ENCODE data around the gene ADO. TPM values are rescaled to one million over a fixed set of nuclear protein-coding genes. Genes with fewer than 3 reads are reported as not detected.
"Not testable (repeated sequence)": the region's sequence is repeated elsewhere in the genome, so short reads cannot be mapped to it uniquely, and the experiment has no call there.

The ADO gene
- polyA plus RNA-seq, 3 donors = 31.7 to 34.2 (median 34.1) TPM

DNA sequence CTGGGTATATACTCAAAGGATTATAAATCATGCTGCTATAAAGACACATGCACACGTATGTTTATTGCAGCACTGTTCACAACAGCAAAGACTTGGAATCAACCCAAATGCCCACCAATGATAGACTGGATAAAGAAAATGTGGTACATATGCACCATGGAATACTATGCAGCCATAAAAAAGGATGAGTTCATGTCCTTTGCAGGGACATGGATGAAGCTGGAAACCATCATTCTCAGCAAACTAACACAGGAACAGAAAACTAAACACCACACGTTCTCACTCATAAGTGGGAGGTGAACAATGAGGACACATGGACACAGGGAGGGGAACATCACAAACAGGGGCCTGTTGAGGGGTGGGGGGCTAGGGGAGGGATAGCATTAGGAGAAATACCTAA, 16.2 kb upstream of the ADO start:
- not testable (repeated sequence) for DNase-seq

DNA sequence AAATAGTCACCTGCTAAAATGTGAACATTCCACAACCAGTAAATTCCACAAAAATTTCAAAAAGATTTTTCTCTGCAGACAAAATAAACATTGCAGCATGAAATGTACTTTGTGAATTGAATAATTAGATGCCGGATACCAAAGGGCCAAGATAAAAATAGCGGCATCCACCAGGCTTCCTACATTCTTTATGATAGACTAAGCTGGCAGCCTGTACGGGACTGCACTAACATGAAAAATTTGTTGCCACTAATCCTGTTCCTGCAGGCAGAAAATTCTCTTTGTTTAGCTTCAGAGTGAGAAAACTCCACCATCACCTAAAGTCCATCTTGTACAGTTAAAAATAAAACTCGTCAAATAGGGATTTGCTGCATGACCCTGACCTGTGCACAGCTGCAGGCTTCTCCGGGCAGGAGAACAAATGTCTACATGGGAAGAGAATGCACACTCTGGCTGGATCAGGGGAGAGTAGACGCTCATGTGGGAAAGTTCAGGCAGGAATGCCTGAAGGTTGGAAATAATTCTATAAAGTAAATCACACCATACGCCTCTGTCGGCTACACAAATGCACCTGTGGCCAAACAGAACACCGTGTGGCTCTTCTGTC, 15.6 kb upstream of the ADO start:
- no peak for DNase-seq

DNA sequence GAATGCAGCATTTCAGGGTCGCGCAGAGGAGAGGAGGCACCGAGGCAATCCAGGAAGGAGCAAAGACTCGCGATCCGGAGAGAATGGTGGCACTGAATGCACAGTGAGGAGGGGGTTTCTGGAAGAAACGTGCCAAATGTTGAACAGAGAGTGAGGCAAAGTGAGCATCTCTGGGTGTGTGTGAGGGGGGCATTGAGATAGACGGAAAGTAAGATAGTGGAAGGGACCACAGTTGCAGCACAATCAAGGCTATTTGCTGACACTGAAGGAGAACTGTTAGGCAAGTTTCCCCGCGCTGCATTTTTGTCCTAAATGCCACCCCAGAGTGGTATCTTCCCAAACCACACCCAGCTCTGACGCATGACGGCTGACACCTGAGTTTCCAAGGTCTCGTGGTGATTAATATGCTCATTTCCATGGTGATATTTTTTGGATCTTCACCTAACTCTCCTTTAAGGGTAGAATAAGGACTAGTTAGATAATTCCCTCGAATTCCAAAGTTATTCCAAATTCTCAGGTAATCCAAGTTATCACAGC, 14.4 kb upstream of the ADO start:
- DNase-seq = no peak

DNA sequence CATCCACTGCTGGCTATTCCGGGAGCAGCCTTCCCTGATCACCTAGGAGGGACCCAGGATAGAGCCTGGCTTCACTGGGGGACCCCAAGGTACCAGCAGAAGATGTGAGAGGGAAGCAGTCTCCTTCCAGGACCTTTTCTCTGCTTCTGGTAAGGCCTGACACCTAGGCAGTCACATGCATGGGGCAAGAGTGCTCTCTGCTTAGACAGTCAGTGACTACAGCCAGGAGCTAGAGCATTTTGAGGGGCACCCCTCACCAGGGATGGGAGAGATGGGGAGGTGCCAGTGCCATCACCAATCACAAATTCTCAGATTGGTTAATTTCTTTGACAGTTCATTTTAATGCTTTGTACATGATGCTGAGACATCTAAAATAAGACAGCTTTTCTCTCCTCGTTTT, 13.9 kb upstream of the ADO start:
- no peak for DNase-seq

DNA sequence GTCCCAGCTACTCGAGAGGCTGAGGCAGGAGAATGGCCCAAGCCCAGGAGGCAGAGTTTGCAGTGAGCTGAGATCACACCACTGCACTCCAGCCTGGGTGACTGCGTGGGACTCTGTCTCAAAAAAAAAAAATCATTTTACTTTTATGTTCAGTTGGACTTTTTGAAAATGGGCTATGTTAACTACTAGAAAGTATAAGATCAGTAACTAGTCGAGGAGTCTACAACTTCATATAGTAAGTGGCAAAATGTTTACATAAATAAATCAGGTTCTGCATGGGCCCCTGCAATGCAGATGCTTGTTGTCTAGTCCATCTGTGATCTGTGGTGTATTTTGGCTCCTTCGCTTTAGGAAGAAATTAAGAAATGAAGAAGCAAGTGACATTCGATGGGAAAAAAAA, 12.3 kb upstream of the ADO start:
- DNase-seq = no peak

DNA sequence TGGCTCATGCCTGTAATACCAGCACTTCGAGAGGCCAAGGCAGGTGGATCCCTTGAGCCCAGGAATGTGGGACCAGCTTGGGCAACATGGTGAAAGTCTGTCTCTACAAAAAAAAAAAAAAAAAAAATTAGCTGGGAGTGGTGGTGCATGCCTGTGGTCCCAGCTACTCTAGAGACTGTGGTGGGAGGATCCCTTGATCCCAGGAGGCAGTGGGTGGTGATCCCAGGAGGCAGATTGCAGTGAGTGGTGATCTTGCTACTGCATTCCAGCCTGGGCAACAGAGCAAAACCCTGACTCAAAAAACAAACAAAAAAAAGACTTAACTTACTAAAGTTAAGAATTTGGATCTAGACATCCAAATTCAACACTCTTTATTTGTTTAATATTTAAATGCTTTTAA, 10.2 kb upstream of the ADO start:
- no peak for DNase-seq

DNA sequence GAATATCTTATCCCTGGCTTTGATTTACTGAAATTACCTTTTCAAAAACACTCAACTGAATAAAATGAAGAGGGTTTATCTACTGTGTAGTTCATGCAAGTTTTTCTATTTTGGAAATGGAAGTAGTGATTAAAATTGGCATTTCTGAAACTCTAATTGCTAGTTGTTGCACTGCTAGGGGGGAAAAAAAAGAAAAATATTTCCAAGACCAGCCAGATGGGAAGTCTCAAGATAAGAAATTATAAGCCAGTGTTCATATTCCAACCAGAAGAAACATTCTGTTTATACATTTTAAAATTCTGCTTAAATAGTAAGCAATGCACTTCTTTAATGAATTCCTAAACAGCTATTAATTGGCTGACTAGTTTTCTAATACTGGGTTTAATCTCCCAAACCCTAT, 9.4 kb upstream of the ADO start:
- peak; percentile 40 for DNase-seq

DNA sequence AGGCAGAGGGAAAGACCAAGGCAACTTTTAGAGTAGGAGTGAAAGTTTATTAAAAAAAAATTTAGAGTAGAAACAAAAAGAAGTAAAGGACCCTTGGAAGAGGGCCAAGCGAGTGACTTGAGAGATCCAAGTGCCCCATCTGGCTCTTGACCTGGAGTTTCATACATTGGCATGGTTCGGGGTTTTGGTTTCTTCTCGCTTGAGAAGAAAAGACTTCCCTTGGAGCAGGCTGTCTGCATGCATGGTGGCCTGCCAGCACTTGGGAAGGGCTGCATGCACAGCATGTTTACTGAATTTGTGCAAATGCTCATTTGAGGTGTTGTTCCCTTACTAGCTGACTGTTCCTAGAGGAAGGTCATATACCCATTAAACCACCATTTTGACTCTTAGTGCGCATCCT, 8.8 kb upstream of the ADO start:
- DNase-seq = no peak

DNA sequence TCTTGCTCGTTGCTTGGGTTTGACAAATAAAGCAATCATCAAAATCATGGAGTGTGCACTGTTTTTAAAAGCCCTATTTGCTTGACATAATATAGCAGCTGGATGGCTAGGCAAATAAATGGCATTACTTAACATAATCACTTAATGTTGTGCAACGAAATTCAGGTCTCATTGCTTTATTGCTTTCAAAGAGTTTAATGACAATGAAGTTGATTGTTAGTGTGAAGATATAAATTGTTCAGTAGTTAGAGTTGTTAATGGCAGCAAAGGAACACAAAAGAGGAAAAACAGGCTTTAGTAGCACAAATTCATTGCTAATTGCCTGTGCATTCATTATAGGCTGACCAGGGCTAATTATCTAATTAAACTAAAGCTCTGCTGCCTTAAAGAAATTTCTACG, 7.6 kb upstream of the ADO start:
- DNase-seq = no peak

DNA sequence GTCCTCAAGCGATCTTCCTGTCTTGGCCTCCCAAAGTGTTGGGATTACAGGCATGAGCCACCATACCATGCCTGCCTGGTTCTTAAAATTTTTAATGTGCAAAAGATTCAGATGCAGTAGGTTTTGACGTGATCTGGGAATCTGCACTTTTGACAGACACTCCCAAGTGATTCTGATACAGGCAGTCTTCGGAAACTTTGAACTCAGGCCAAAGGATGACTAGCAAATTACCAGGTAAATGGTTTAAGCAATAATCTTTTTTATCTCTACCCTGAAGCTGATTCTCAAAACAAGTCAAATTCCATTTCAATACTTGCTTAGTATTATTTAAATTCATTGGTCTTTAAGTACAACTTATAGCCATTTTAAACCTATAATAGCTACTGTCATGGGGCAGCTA, 2.6 kb upstream of the ADO start:
- DNase-seq = no peak

DNA sequence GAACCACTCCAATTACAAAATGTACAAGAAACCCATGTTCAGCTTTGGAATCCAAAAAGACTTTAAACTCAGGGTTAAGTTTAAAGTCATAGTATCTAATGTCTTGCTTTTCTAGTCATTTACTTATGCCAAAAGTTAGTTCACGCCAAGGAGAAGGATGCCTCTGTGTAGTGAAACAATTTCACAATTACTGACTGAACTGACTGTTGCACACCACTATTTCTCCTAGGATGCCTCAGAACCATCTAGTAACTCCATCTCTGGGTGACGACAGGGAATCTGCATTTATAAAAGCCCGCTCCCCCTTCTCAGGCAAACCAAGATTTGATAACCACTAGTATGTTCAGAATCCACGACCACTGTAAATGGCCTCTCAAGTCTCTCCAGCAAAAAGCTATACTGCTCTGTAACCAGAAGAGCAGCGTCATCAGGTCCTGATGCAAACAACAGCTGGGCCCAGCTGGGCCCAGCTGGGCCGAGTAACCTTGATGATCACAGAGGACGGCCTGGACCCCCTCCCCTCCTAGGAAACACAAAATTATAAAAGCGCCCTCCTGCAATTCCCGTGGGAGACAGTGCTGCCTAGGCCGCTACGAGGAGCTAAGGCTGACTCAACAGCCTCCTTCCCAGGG, 680 bp upstream of the ADO start:
- DNase-seq = no peak

DNA sequence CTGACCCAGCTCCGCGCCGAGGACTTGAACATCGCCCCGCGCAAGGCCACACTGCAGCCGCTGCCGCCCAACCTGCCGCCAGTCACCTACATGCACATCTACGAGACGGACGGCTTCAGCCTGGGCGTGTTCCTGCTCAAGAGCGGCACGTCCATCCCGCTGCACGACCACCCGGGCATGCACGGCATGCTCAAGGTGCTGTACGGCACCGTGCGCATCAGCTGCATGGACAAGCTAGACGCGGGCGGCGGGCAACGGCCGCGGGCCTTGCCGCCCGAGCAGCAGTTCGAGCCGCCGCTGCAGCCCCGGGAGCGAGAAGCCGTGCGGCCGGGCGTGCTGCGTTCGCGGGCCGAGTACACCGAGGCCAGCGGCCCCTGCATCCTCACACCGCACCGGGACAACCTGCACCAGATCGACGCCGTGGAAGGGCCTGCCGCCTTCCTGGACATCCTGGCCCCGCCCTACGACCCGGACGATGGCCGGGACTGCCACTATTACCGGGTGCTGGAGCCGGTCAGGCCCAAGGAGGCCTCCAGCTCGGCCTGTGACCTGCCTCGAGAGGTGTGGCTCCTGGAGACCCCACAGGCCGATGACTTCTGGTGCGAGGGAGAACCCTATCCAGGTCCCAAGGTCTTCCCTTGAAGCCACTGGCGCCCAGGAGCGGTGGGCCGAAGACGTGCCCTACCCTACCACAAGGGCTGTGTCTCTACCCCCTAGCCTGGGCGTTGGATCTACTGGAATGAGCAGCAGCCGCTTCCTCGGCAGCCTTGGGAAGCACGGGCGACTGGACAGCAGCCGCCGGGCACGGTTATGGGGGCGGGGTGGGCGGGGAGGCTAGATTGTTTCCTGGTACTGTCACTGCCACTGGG, 945 bp downstream of the ADO start:
- DNase-seq = peak; percentile 41

DNA sequence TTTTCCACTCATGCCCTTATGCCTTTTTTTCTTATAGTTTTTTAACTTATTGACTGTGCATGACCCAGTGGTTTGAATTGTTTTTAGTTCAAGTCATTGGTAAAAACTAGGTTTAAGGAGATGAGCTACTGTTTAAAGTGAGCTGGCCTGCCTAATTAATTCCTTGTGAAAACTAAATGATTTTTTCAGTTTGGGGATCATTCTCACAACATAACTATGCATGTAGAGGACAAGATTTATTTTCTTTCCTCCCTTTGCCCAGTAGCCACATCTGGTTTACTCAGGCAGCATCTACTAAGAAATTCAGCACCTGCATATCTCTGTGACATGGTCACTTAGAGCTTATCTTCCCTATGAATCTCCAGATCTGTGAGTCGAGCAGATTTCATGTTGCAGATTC, 1.7 kb downstream of the ADO start:
- no peak for DNase-seq

DNA sequence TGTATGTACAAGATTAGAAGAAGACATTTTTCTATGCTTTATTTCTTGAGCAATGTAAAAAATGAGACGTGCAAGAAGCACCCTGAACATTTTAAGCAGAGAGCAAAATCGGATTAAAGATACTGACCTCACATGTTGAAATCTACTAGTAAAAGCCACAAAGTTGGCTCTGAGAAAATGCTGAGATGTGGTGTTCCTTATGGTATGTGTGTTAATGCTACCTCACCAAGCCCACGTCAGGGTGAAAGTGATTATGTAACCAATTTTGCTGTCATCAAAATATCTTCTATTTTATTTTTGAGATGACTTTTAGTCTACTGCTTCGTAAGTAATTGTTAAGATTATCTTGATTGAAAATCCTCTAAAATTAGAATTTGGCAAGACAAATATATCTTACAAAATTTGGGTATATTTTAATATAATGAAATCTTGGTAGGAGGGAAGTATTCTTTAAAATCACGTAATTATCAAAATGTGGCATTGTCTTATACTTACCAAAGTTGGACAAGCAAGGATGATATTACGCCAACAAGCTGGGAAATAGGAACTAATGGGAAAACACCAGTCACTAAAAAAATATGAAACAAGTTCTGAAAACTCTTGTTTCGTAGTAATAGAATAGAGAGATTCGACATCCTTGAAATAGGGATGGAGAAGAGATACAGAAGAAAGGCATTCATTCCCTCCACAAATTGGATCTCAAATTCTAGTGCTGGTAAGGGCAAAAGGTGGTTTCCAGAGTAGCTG, 5.8 kb downstream of the ADO start:
- no peak for DNase-seq

DNA sequence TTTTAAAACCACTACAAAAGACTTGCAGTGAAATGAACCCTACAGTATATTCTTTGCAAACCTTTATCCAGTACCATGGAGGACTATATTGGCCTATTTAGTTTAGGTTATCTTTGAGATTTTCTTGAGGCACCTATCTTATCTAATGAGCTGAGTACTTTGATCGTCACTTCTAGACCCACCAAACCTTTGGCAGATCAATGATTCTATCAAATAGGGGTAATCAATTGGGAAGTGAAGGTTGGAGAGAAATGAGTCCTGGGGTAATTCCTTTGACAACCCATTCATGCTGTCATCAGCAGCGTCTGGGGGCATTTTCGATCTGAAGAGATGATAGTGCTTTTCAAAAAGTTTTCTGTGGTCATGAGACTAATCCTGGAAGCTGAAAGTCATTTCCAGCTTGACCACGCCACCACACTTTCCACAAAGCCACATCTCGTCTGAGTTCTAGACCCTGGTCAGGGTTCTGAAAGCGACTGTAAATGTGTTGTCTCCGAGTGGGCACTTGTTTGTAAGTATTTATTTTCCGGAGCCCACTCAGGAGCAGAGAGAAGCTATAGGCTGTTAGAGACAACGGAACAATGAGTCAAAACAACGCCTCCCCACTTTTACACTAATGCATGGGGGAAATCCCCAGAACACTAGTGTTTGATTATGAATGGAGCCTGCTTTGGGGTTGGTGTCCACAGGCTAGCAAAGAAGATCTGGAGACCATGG, 6.8 kb downstream of the ADO start:
- no peak for DNase-seq

DNA sequence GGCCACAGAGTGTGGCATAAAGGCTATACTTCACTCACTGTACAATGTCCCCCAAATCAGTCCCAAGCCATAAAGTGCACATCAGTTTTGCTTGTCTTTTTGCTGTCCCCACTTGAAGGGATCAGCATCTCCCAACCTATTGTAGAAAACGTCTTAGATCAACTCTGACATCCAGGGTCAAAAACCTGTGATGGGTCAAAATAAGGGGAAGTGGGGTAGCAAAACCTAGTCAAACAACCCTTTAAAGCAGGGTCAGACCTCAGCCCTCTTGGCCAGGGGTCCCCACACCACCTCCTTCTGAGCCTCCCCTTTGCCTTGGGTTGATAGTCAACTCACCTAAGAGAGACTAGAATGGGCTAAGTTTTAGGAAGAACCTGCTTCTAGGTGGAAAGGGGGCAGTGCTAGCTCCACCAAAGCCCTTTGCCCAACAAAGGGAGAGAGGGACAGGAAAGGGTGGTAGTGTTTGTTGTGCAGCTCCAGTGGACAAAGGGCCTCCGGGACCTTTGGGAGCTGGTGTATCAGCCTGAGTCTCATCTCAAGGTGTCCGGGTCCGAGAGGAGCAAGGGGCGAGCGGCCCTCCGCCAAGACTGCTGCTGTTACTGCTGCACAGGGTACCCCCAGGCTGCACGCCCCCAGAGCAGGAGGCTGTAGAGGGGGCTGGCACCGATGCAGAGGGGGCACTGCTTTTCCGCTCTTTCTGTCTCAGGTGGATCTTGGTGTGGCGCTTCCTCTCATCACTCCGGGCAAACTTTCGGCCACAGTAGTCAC, 8.3 kb downstream of the ADO start:
- no peak for DNase-seq

DNA sequence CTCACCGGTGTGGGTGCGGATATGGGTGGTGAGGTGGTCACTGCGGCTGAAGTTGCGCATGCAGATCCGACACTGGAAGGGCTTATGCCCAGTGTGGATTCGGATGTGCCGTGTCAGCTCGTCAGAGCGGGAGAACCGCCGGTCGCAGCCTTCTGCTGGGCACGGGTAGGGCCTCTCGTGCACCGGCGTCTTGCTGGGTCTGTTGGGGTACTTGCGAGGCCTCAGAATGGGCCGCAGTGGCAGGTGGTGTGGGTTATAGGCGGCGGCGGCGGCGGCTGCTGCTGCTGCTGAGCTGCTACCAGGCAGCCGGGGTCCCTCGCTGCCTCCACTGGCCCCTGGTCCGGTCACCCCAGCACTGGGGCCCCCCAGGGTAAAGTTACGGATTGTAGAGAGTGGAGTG, 8.9 kb downstream of the ADO start:
- no peak for DNase-seq

DNA sequence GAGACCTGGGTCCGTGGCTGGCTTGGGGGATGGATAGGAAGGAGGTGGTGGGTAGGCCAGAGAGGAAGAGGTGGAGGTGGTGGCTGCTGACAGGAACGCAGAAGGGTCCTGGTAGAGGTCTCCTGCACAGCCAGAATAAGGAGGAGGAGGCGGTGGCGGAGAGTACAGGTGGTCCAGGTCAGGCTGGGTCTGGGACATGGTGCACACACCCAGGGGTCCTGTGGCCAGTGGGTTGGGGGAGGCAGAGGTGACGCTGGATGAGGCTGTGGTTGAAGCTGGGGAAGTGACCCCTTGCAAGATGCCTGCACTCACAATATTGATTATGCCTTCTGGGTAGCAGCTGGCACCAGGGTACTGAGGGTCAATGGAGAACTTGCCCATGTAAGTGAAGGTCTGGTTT, 9.5 kb downstream of the ADO start:
- DNase-seq = no peak

DNA sequence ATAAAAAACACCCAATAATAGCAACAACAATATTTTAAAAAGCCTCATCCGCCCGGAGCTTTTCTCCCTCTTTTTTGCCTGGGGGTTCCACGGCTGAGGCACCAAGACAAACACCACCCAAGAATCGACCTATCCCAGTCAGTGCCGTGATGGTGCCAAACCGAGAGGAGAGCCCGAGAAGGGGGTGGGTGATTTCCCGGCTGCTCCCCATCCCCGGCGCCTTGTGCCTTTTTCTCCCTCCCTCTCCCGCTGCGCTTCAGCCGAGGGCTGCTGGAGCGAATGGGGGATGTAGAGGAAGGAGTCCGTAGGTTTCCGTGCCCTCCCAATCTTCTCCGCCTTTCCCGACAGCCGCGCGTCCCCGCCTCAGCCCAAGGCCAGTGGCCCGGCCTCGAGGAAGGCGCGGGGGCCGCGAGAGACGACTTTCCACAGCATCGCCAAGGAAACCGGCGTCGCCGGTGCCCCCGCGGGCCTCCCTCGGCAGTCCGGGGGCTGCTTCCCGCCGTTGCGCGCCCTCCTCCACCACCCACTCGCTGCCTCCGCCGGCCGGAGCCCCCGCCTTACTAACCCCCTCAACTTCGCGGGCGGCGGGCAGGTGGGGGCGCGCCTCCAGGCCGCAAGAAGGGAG, 10.3 kb downstream of the ADO start:
- DNase-seq = peak; percentile 22

DNA sequence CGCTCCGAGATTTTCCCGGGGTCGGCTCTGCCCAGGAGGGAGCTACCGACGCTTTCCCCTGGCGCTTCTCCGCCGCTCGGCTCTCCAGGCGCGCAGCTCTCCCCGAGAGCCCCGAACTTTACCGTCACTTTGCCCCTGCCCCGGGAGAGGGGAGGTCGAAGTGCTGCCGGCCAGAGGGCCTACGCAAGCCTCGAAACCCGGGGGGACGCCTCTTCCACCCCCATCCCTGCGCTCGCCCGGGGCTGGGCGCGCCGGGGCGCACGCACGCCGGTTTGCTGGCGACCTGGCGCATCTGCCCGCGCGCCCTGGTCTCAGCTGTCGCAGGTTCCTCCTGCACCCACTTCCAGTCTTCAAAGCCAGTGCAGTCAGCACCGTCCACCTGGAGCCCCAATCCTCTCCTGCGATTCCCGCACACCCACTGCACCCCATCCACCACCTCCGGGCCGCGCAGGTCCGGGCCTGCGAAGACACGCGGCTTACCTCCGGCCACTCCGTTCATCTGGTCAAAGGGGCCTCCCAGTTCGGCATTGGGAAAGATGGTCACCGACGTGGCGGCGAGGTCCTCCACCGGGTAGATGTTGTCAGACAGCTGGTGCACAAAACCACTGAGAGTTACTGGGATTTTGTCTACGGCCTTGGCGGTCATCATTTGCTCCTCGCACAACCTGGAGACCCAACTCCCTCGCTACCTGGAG, 11.0 kb downstream of the ADO start:
- peak; percentile 10 for DNase-seq
